Common myeloid progenitor, CD34-positive (primary cell): ENCODE results near the gene CAMKK2.
"Not testable (repeated sequence)": the region's sequence is repeated elsewhere in the genome, so short reads cannot be mapped to it uniquely, and the experiment has no call there.

Experiments
- CTCF ChIA-PET: fragments of 350-600 bp; sonication (Branson Sonifier 250); formaldehyde crosslinking; loops from one replicate; lab custom pipeline; 2021; ENCODE audit warnings: antibody characterized with exemption; lab: Charles Lee
- POLR2A ChIA-PET: fragments of 350-600 bp; sonication (Branson Sonifier 250); formaldehyde crosslinking; loops from one replicate; lab custom pipeline; 2021; ENCODE audit warnings: antibody characterized with exemption; lab: Charles Lee
- DNase-seq, 3 donors: peaks; one replicate each; pipeline versions ENCODE4 v3.0.0 to v3.0.0-alpha.2; 2013
- H3K27ac ChIP-seq, 2 experiments: 1 replicate in 1 of 2; 2 replicates in 1 of 2; pipeline ENCODE4 v1.7.0; 2013; ENCODE audit warnings: inconsistent platforms in 2 of 2, low read length in 2 of 2, mild to moderate bottlenecking in 2 of 2, low read depth in 1 of 2, moderate library complexity in 1 of 2; ENCODE audit not compliant: severe bottlenecking in 2 of 2, insufficient read depth in 1 of 2, poor library complexity in 1 of 2
- H3K27me3 ChIP-seq, 5 experiments: replicated peaks in 2 of 5; 1 replicate in 3 of 5; 2 replicates in 2 of 5; pipeline versions ENCODE4 v1.6.1 to v1.7.0; 2013; ENCODE audit warnings: low read length in 4 of 5, mild to moderate bottlenecking in 2 of 5, moderate library complexity in 2 of 5, inconsistent platforms in 1 of 5; ENCODE audit not compliant: insufficient read depth in 5 of 5, control insufficient read depth in 4 of 5
- H3K36me3 ChIP-seq, 4 experiments: 1 replicate in 2 of 4; 2 replicates in 2 of 4; pipeline versions ENCODE4 v1.6.1 to v1.7.0; 2013; ENCODE audit warnings: low read length in 3 of 4, control low read depth in 1 of 4, mild to moderate bottlenecking in 1 of 4; ENCODE audit not compliant: control insufficient read depth in 4 of 4, insufficient read depth in 4 of 4
- H3K4me1 ChIP-seq, 4 experiments: 1 replicate in 3 of 4; 2 replicates in 1 of 4; pipeline versions ENCODE4 v1.6.1 to v1.7.1; 2013; ENCODE audit warnings: low read length in 3 of 4, mild to moderate bottlenecking in 3 of 4, control low read depth in 1 of 4, inconsistent platforms in 1 of 4, moderate library complexity in 1 of 4; ENCODE audit not compliant: control insufficient read depth in 4 of 4, insufficient read depth in 4 of 4; ENCODE audit errors: control extremely low read depth in 1 of 4
- H3K4me3 ChIP-seq, 7 experiments: 1 replicate in 4 of 7; 2 replicates in 3 of 7; pipeline versions ENCODE4 v1.5.1 to v1.7.0; 2013; ENCODE audit warnings: mild to moderate bottlenecking in 7 of 7, low read length in 6 of 7, moderate library complexity in 6 of 7, inconsistent platforms in 2 of 7, low read depth in 2 of 7, control low read depth in 1 of 7; ENCODE audit not compliant: insufficient read depth in 4 of 7, control insufficient read depth in 1 of 7; ENCODE audit errors: extremely low read depth in 1 of 7
- H3K9me3 ChIP-seq, 5 experiments: 1 replicate in 4 of 5; 2 replicates in 1 of 5; pipeline versions ENCODE4 v1.6.1 to v1.7.1; 2013; ENCODE audit warnings: low read length in 4 of 5, mild to moderate bottlenecking in 2 of 5, inconsistent platforms in 1 of 5, low read depth in 1 of 5, moderate library complexity in 1 of 5; ENCODE audit not compliant: control insufficient read depth in 4 of 5, insufficient read depth in 2 of 5; ENCODE audit errors: control extremely low read depth in 1 of 5
- whole genome bisulfite sequencing: methylation state at CpG from one replicate; pipeline ENCODE4 v1.1.5; 2013; ENCODE audit not compliant: insufficient coverage; 5-methylcytosine and 5-hydroxymethylcytosine counted together

The CAMKK2 gene

DNA sequence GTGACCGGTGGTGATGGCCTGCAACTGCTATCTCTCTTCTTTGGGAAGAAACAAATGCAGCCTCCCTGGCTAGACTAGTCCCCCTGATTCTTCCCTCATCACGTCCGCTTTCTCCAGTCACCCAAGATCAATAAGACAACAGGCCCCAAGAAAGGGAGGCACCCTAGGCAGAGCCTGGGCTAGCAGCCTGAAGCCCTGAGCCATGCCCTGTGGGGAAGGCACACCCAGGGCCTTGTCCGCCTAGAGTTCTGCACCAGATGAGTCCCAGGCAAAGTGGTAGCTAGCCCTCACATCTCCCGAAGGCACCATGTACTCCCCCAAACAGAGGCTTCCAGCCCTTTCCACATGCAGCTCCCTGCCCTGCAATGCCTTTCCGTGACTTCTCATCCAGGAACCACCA, 35.1 kb downstream of the CAMKK2 start:
- CTCF ChIA-PET, result no interaction called here

DNA sequence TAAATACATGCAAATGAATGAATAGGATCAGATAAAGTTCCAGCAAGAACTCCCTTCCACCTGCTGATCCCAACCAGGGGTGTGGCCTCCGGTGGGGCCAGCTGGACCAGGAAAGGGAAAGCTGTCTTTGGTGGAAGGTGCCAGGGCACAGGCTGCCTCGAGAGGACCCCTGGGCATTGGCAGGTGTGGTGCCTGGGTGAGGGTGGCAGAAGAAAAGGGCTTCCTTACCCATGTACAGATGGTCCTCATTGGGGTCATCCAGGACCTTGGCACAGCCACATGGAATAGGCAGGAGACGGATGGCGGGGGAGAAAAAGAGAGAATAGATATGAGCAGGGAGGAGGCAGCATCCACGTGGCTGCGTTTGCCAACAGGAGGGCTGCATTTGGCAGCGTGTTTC, 36.4 kb downstream of the CAMKK2 start:
- POLR2A ChIA-PET, result no interaction called here
- Histone ChIP-seq H3K27me3 (no peaks in the 10 kb centered on the region), H3K9me3 (no peaks in the 10 kb centered on the region), H3K36me3 (peaks cover 20 to 71% (median 50%) of the 10 kb centered on the region in 4 experiments), H3K27ac (no peak overlapping the region), H3K4me3 (no peak overlapping the region), H3K4me1 (no peaks in the 10 kb centered on the region)
- CTCF ChIA-PET, result interaction anchor here (1.2 kb wide), 1 partner anchor 43 kb away, joined by 3 read pairs; no protein-coding TSS in a partner anchor
- WGBS, result 97% methylated on average over 6 of the region's 7 CpGs
- DNase-seq, result no peak

More for the DNA sequence above, 35.1 kb downstream of the CAMKK2 start:
- POLR2A ChIA-PET, result no interaction called here
- no peak overlapping the region for H3K4me3 ChIP-seq
- H3K9me3 ChIP-seq, result no peaks in the 10 kb centered on the region
- H3K27ac ChIP-seq, result no peak overlapping the region
- WGBS, result 100% methylated on average over 4 of the region's 6 CpGs
- no peak for DNase-seq
- H3K36me3 ChIP-seq, result peaks cover 17 to 70% (median 46%) of the 10 kb centered on the region in 4 experiments
- H3K27me3 ChIP-seq, result no peaks in the 10 kb centered on the region
- no peaks in the 10 kb centered on the region for H3K4me1 ChIP-seq

DNA sequence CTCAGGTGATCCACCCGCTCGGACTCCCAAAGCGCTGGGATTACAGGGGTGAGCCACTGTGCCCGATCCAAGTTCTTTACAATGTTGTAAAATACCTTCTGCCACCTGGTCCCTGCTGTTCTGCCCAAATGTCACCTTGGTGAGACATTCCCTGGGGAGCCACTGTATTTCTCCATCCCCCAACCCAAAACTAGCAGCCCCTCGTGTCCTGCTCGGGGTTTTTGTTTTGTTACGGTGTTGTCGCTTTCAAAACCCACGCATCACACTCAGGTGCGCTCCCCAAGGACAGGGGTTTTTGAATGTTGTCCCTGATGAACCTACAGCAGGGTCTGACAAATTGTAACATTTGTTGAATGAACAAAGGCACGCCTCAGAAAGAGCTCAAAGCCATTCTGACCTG, 37.4 kb downstream of the CAMKK2 start:
- Histone ChIP-seq H3K4me1 (no peaks in the 10 kb centered on the region), H3K27me3 (no peaks in the 10 kb centered on the region), H3K36me3 (peaks cover 20 to 75% (median 50%) of the 10 kb centered on the region in 4 experiments), H3K9me3 (no peaks in the 10 kb centered on the region), H3K27ac (no peak overlapping the region), H3K4me3 (no peak overlapping the region)
- DNase-seq, result no peak
- CTCF ChIA-PET, result interaction anchor here (1.2 kb wide), 1 partner anchor 42 kb away, joined by 3 read pairs; no protein-coding TSS in a partner anchor
- POLR2A ChIA-PET, result no interaction called here
- WGBS, result 100% methylated on average over 7 of the region's 11 CpGs

DNA sequence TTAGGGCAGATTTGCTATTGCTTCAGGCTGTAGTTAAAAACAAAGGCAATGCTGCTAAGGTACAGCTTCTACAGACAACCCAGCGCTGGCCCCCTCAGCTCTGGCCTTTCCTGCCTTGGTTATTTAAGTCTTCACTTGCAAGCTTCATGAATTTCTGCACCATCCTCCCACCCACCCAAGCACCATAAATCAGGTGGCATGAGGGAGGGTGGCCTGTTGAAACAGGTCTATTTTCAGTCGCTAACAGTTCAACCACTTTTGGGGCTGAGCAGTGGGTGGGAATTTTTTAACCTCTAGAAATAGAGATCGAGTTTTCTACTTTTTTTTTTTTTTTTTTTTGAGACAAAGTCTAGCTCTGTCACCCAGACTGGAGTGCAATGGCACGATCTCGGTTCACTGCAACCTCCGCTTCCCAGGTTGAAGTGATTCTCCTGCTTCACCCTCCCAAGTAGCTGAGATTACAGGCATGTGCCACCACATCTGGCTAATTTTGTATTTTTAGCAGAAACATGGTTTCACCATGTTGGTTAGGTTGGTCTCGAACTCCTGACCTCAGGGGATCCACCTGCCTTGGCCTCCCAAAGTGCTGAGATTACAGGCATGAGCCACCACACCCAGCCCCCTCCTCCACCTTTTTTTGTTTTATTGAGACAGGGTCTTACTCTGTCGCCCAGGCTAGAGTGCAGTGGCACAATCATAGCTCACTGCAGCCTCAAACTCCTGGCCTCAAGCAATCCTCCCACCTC, 38.6 kb downstream of the CAMKK2 start:
- POLR2A ChIA-PET, H3K9me3 ChIP-seq, H3K4me3 ChIP-seq, H3K27me3 ChIP-seq, H3K27ac ChIP-seq, DNase-seq, H3K4me1 ChIP-seq: not testable (repeated sequence)
- CTCF ChIA-PET, result interaction anchor here (0.7 to 1.1 kb wide), 2 partner anchors 19 to 203 kb away, joined by 3 read pairs; no protein-coding TSS in a partner anchor
- WGBS, result 100% methylated on average over 6 of the region's 8 CpGs
- H3K36me3 ChIP-seq, result peaks cover 24 to 74% (median 54%) of the 10 kb centered on the region in 4 experiments

DNA sequence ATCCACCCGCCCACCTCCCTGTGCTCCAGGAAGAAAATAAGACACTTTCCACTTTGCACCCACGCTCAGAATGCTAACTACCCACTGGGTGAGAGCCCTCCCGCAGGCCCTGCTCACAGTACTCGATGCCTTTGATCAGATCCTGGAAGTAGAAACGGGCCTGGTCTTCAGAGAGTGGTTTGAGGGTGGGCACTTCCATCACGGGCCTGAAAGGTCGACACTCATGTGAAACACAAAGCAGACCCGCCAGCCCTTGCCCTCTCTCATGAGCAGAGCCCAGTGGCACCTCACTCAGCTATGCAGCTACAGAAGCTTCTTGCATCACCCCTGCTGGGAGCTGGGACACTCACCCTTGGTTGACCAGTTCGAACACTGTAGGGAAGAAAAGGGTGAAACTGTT, 41.1 kb downstream of the CAMKK2 start:
- Histone ChIP-seq H3K9me3 (no peaks in the 10 kb centered on the region), H3K27ac (no peak overlapping the region), H3K4me1 (no peaks in the 10 kb centered on the region), H3K36me3 (peaks cover 29 to 78% (median 53%) of the 10 kb centered on the region in 4 experiments), H3K27me3 (no peaks in the 10 kb centered on the region), H3K4me3 (no peak overlapping the region)
- WGBS, result 93% methylated on average over 7 of the region's 9 CpGs
- DNase-seq, result no peak
- POLR2A ChIA-PET, result no interaction called here
- CTCF ChIA-PET, result interaction anchor here (0.6 kb wide), 1 partner anchor 615 kb away, joined by 3 read pairs; no protein-coding TSS in a partner anchor

DNA sequence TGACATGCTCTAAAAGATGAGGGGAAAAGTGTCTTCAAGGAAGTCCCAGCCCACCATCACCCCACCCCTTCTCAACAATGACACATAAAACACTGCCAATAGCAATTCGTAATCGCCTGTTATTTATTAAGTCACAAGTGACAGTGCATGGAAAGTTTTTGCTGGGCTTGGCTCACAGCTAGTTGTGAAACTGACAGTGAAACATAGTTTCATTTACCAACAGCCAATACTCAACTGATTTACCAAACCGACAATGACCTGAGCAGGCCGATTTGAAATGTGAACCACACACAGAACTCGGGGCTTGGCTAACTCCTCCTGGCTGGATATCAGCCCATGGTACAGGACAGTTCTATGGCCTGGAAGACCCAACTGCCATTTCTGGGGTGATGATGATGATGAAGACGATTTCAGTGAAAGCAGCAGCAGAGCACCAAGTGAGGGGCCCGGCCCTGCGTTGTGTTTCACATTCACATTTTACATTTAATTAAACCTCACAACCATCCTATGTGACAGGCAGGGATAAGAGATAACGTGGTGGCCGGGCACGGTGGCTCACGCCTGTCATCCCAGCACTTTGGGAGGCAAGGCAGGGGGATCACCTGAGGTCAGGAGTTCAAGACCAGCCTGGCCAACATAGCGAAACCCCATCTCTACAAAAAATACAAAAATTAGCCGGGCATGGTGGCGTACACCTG, 42.7 kb downstream of the CAMKK2 start:
- Histone ChIP-seq H3K27me3 (no peaks in the 10 kb centered on the region), H3K9me3 (no peaks in the 10 kb centered on the region), H3K27ac (no peak overlapping the region), H3K4me3 (no peak overlapping the region), H3K36me3 (peaks cover 30 to 80% (median 59%) of the 10 kb centered on the region in 4 experiments), H3K4me1 (no peaks in the 10 kb centered on the region)
- ChIA-PET CTCF (no interaction called here), POLR2A (no interaction called here)
- 100% methylated on average over 6 of the region's 15 CpGs for WGBS
- DNase-seq, result no peak
